HEK293T (cell line): Measurements from ENCODE around the gene F13A1.

Experiments used
- BHLHE40 ChIP-seq: fragments of 450-650 bp; IDR thresholded peaks from 2 replicates; pipeline ENCODE4 v1.6.1; 2016; ENCODE audit warnings: mild to moderate bottlenecking, moderate library complexity, borderline replicate concordance
- CTBP1 ChIP-seq: fragments of 450-650 bp; IDR thresholded peaks from 2 replicates; pipeline ENCODE4 v1.6.1; 2016; ENCODE audit warnings: borderline replicate concordance
- ELF4 ChIP-seq: fragments of 450-650 bp; IDR thresholded peaks from 2 replicates; pipeline ENCODE4 v1.6.1; 2017; ENCODE audit warnings: antibody characterized with exemption
- FOXA1 ChIP-seq: fragments of 450-650 bp; IDR thresholded peaks from 2 replicates; pipeline ENCODE4 v1.6.1; 2016; ENCODE audit warnings: mild to moderate bottlenecking
- FOXK2 ChIP-seq: fragments of 450-650 bp; IDR thresholded peaks from 2 replicates; pipeline ENCODE4 v1.6.1; 2016; ENCODE audit warnings: mild to moderate bottlenecking
- FOXM1 ChIP-seq: fragments of 450-650 bp; IDR thresholded peaks from 2 replicates; pipeline ENCODE4 v1.6.1; 2017; ENCODE audit warnings: mild to moderate bottlenecking, borderline replicate concordance
- LEF1 ChIP-seq: fragments of 450-650 bp; IDR thresholded peaks from 2 replicates; pipeline ENCODE4 v1.6.1; 2017; ENCODE audit warnings: mild to moderate bottlenecking, borderline replicate concordance
- NFRKB ChIP-seq: fragments of 450-650 bp; IDR thresholded peaks from 2 replicates; pipeline ENCODE4 v1.6.1; 2016; ENCODE audit warnings: mild to moderate bottlenecking, moderate library complexity
- SP1 ChIP-seq: fragments of 450-650 bp; IDR thresholded peaks from 2 replicates; pipeline ENCODE4 v1.6.1; 2017
- SUZ12 ChIP-seq: fragments of 450-650 bp; IDR thresholded peaks from 2 replicates; pipeline ENCODE4 v1.6.1; 2016; ENCODE audit warnings: mild to moderate bottlenecking
- TARDBP ChIP-seq: fragments of 450-650 bp; IDR thresholded peaks from 2 replicates; pipeline ENCODE4 v1.6.1; 2016
- ZNF384 ChIP-seq: fragments of 450-650 bp; IDR thresholded peaks from 2 replicates; pipeline ENCODE4 v1.6.1; 2016
- TF ChIP-seq, protein P1 (sequence below): fragments of 450-650 bp; IDR thresholded peaks from 2 replicates; pipeline ENCODE4 v1.6.1; 2016

DNA sequence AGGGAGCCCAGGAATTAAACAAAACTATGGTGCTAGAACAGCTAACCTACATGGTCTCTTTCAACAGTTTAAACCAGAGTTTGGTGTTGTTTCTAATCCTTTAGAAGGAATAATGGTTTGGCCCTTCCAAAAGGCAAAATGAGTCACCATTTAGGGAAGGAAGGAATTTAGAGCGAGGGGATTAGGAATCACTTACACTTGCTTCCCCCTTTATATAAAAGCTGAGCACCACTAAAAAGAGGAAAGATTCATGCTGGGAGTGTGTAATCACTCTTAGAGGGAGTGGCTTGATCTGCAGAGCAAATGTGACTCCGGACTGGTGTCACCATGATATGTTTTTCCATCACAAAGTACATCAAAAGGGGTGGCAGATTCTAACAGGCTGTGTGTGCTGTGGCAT, 63.6 kb downstream of the F13A1 start:
- no peak for TF ChIP-seq TARDBP
- no peak for TF ChIP-seq CTBP1
- TF ChIP-seq NFRKB, result no peak
- no peak for TF ChIP-seq BHLHE40
- TF ChIP-seq FOXA1, result no peak
- no peak for TF ChIP-seq LEF1
- no peak for TF ChIP-seq FOXM1
- TF ChIP-seq, protein P1, sequence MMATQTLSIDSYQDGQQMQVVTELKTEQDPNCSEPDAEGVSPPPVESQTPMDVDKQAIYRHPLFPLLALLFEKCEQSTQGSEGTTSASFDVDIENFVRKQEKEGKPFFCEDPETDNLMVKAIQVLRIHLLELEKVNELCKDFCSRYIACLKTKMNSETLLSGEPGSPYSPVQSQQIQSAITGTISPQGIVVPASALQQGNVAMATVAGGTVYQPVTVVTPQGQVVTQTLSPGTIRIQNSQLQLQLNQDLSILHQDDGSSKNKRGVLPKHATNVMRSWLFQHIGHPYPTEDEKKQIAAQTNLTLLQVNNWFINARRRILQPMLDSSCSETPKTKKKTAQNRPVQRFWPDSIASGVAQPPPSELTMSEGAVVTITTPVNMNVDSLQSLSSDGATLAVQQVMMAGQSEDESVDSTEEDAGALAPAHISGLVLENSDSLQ, result no peak
- no peak for TF ChIP-seq SP1
- no peak for TF ChIP-seq SUZ12
- no peak for TF ChIP-seq ZNF384
- no peak for TF ChIP-seq FOXK2
- TF ChIP-seq ELF4, result no peak
